H1 (cell line): Measurements from ENCODE around the gene TMPRSS9. TPM values are rescaled to one million over a fixed set of nuclear protein-coding genes. Genes with fewer than 3 reads are reported as not detected.
A peak's percentile ranks its signal among the peaks of the same experiment; 100 is the strongest.

ENCODE experiments used
- CTCF ChIA-PET: fragments of 300-600 bp; sonication (Branson Sonifier 250); formaldehyde crosslinking; loops from one replicate; lab custom pipeline; 2021; ENCODE audit not compliant: partially characterized antibody; lab: Charles Lee
- POLR2A ChIA-PET: fragments of 300-600 bp; sonication (Branson Sonifier 250); formaldehyde crosslinking; loops from one replicate; lab custom pipeline; 2021; ENCODE audit warnings: inconsistent platforms; ENCODE audit not compliant: partially characterized antibody; lab: Charles Lee
- DNase-seq, 2 experiments: peaks; one replicate each; pipeline versions ENCODE4 v3.0.0 to v3.0.0-alpha.2; 2010 to 2022; ENCODE audit warnings: low spot score in 2 of 2, low read depth in 1 of 2, mixed read lengths in 1 of 2
- FAIRE-seq: peaks from 2 replicates; lab custom pipeline; 2011; peaks lifted over from hg19 to GRCh38; lab: Jason Lieb, UNC
- H2AFZ ChIP-seq: 2 replicates; pipeline ENCODE4 v1.8.1; 2012; ENCODE audit warnings: low read length, inconsistent platforms
- H2AK5ac ChIP-seq: 2 replicates; pipeline ENCODE4 v1.6.1; 2013; ENCODE audit warnings: low read depth, low read length
- H2BK120ac ChIP-seq: replicated peaks from 2 replicates; pipeline ENCODE3; 2013; ENCODE audit warnings: low read depth, low read length, inconsistent platforms
- H2BK12ac ChIP-seq: 2 replicates; pipeline ENCODE4 v1.6.1; 2013; ENCODE audit warnings: low read depth, low read length
- H2BK15ac ChIP-seq: 2 replicates; pipeline ENCODE4 v1.6.1; 2013; ENCODE audit warnings: low read length
- H2BK20ac ChIP-seq: 2 replicates; pipeline ENCODE4 v1.6.1; 2013; ENCODE audit warnings: low read length
- H2BK5ac ChIP-seq: 2 replicates; pipeline ENCODE4 v1.6.1; 2013; ENCODE audit warnings: low read depth, low read length
- H3K14ac ChIP-seq: 2 replicates; pipeline ENCODE4 v1.6.1; 2013; ENCODE audit warnings: inconsistent platforms; ENCODE audit not compliant: insufficient read length
- H3K18ac ChIP-seq: 2 replicates; pipeline ENCODE4 v1.6.1; 2013; ENCODE audit warnings: low read length; ENCODE audit errors: extremely low read depth
- H3K23ac ChIP-seq: 2 replicates; pipeline ENCODE4 v1.6.1; 2013; ENCODE audit warnings: inconsistent platforms; ENCODE audit not compliant: insufficient read length
- H3K23me2 ChIP-seq: 2 replicates; pipeline ENCODE4 v1.6.1; 2013; ENCODE audit warnings: low read depth, low read length
- H3K27ac ChIP-seq: 2 replicates; pipeline ENCODE4 v1.6.1; 2011; ENCODE audit warnings: low read depth, low read length, inconsistent platforms
- H3K27me3 ChIP-seq, 4 experiments: replicated peaks in 1 of 4; 1 replicate in 1 of 4; 2 replicates in 3 of 4; pipeline versions ENCODE4 v1.6.1 to v1.8.1; 2011 to 2013; ENCODE audit warnings: low read length in 3 of 4, mild to moderate bottlenecking in 3 of 4, inconsistent platforms in 2 of 4, mixed read lengths in 2 of 4, moderate library complexity in 1 of 4; ENCODE audit not compliant: control insufficient read depth in 3 of 4, insufficient read depth in 3 of 4; ENCODE audit errors: extremely low read depth in 1 of 4
- H3K36me3 ChIP-seq, 4 experiments: 2 replicates each; pipeline versions ENCODE4 v1.6.1 to v1.8.1; 2011 to 2013; ENCODE audit warnings: mild to moderate bottlenecking in 4 of 4, low read length in 3 of 4, moderate library complexity in 2 of 4, control low read depth in 1 of 4, inconsistent platforms in 1 of 4; ENCODE audit not compliant: insufficient read depth in 4 of 4, control insufficient read depth in 2 of 4
- H3K4ac ChIP-seq: replicated peaks from 2 replicates; pipeline ENCODE3; 2013; ENCODE audit warnings: low read length, low read depth, mixed read lengths, inconsistent platforms; ENCODE audit not compliant: insufficient read length
- H3K4me1 ChIP-seq, 4 experiments: replicated peaks in 1 of 4; 1 replicate in 1 of 4; 2 replicates in 3 of 4; pipeline versions ENCODE4 v1.6.1 to v1.8.1; 2011 to 2013; ENCODE audit warnings: low read length in 3 of 4, inconsistent platforms in 2 of 4, mixed read lengths in 1 of 4; ENCODE audit not compliant: insufficient read depth in 4 of 4, control insufficient read depth in 3 of 4
- H3K4me2 ChIP-seq, 2 experiments: 2 replicates each; pipeline versions ENCODE4 v1.6.1 to v1.8.1; 2011 to 2013; ENCODE audit warnings: low read depth in 2 of 2, low read length in 2 of 2, control low read depth in 1 of 2, inconsistent platforms in 1 of 2, mild to moderate bottlenecking in 1 of 2; ENCODE audit not compliant: insufficient read depth in 1 of 2
- H3K4me3 ChIP-seq, 4 experiments: fragments of 200-600, 300-600 bp in 1 of 4; sonication (generic), shearing (Covaris generic), sonication (Bioruptor Twin) in 1 of 4; 2 replicates each; pipeline versions ENCODE4 v1.5.1 to v1.8.1; 2011 to 2016; ENCODE audit warnings: low read length in 4 of 4, low read depth in 3 of 4, control low read depth in 2 of 4, inconsistent platforms in 2 of 4, mild to moderate bottlenecking in 2 of 4, mixed read lengths in 1 of 4, moderate library complexity in 1 of 4; ENCODE audit not compliant: insufficient read depth in 2 of 4; ENCODE audit errors: extremely low read depth in 1 of 4
- H3K56ac ChIP-seq: replicated peaks from 2 replicates; pipeline ENCODE3; 2013; ENCODE audit warnings: low read depth, mild to moderate bottlenecking, mixed read lengths, low read length, inconsistent platforms; ENCODE audit not compliant: insufficient read length
- H3K79me1 ChIP-seq: 2 replicates; pipeline ENCODE4 v1.6.1; 2013; ENCODE audit warnings: low read depth, low read length, control low read depth
- H3K79me2 ChIP-seq, 2 experiments: 2 replicates each; pipeline versions ENCODE4 v1.6.1 to v1.8.1; 2012 to 2013; ENCODE audit warnings: low read length in 2 of 2, mild to moderate bottlenecking in 2 of 2, inconsistent platforms in 1 of 2; ENCODE audit not compliant: insufficient read depth in 2 of 2, control insufficient read depth in 1 of 2
- H3K9ac ChIP-seq, 4 experiments: replicated peaks in 1 of 4; 1 replicate in 1 of 4; 2 replicates in 3 of 4; pipeline versions ENCODE4 v1.6.1 to v1.8.1; 2011 to 2013; ENCODE audit warnings: low read depth in 3 of 4, low read length in 3 of 4, control low read depth in 2 of 4, mild to moderate bottlenecking in 2 of 4, moderate library complexity in 2 of 4, inconsistent platforms in 1 of 4; ENCODE audit errors: extremely low read depth in 1 of 4
- H3K9me3 ChIP-seq, 2 experiments: 2 replicates each; pipeline versions ENCODE4 v1.6.1 to v1.8.1; 2012 to 2013; ENCODE audit warnings: mild to moderate bottlenecking in 2 of 2, moderate library complexity in 2 of 2, control low read depth in 1 of 2, inconsistent platforms in 1 of 2, low read depth in 1 of 2, low read length in 1 of 2, mixed read lengths in 1 of 2; ENCODE audit not compliant: insufficient read depth in 2 of 2
- H4K20me1 ChIP-seq, 2 experiments: replicated peaks in 1 of 2; 2 replicates each; pipeline versions ENCODE3 to v1.8.1; 2011 to 2013; ENCODE audit warnings: inconsistent platforms in 2 of 2, low read length in 2 of 2, mild to moderate bottlenecking in 1 of 2; ENCODE audit not compliant: insufficient read depth in 2 of 2, control insufficient read depth in 1 of 2
- H4K5ac ChIP-seq: 2 replicates; pipeline ENCODE4 v1.6.1; 2013; ENCODE audit warnings: low read length, low read depth, mixed read lengths, inconsistent platforms; ENCODE audit not compliant: insufficient read length
- H4K8ac ChIP-seq: 2 replicates; pipeline ENCODE4 v1.8.0; 2013; ENCODE audit warnings: mild to moderate bottlenecking, moderate library complexity, low read length, inconsistent platforms; ENCODE audit not compliant: insufficient read depth; ENCODE audit errors: extremely low read depth
- H4K91ac ChIP-seq: replicated peaks from 2 replicates; pipeline ENCODE3; 2013; ENCODE audit warnings: low read length, mixed read lengths, inconsistent platforms; ENCODE audit not compliant: insufficient read length
- ATF3 ChIP-seq: IDR thresholded peaks from 2 replicates; pipeline ENCODE4 v1.6.1; 2011; ENCODE audit warnings: low read depth, mild to moderate bottlenecking, low read length; ENCODE audit not compliant: insufficient read depth
- BACH1 ChIP-seq: IDR thresholded peaks from 2 replicates; pipeline ENCODE4 v1.6.1; 2012; ENCODE audit warnings: low read length, improper control_type of control experiment
- CHD1 ChIP-seq: IDR thresholded peaks from 2 replicates; pipeline ENCODE4 v1.6.1; 2012; ENCODE audit warnings: low read depth, low read length, improper control_type of control experiment
- E2F6 ChIP-seq: IDR thresholded peaks from 2 replicates; pipeline ENCODE4 v1.6.1; 2012; ENCODE audit warnings: inconsistent platforms
- HDAC6 ChIP-seq: IDR thresholded peaks from one replicate; pipeline ENCODE4 v1.7.1; 2012; ENCODE audit warnings: low read depth, mild to moderate bottlenecking, inconsistent platforms, low read length, moderate library complexity
- POLR2AphosphoS5 ChIP-seq: IDR thresholded peaks from 2 replicates; pipeline ENCODE4 v1.6.1; 2011; ENCODE audit warnings: low read depth, low read length
- SAP30 ChIP-seq: fragments of 300-600 bp; sonication (generic); IDR thresholded peaks from 2 replicates; pipeline ENCODE4 v1.7.1; 2012; ENCODE audit warnings: low read length, moderate library complexity, mild to moderate bottlenecking, inconsistent platforms; ENCODE audit not compliant: insufficient read depth, insufficient replicate concordance
- SIN3A ChIP-seq, 2 experiments: IDR thresholded peaks in 1 of 2; conservative IDR thresholded peaks in 1 of 2; 2 replicates each; pipeline ENCODE4 v1.6.1; 2011 to 2012; ENCODE audit warnings: low read length in 2 of 2, improper control_type of control experiment in 1 of 2, low read depth in 1 of 2, mild to moderate bottlenecking in 1 of 2
- SP2 ChIP-seq: IDR thresholded peaks from 2 replicates; pipeline ENCODE4 v1.6.1; 2012; ENCODE audit warnings: mild to moderate bottlenecking, low read length, inconsistent platforms
- SP4 ChIP-seq: IDR thresholded peaks from 2 replicates; pipeline ENCODE4 v1.6.1; 2012; ENCODE audit warnings: low read length, inconsistent platforms
- TAF7 ChIP-seq: optimal IDR thresholded peaks from 2 replicates; pipeline ENCODE3; 2011; ENCODE audit warnings: low read depth, mild to moderate bottlenecking, inconsistent platforms, low read length, moderate library complexity, borderline replicate concordance
- TCF12 ChIP-seq: IDR thresholded peaks from 2 replicates; pipeline ENCODE4 v1.6.1; 2011; ENCODE audit warnings: low read depth, mild to moderate bottlenecking, low read length
- WGBS, 2 experiments: shearing (Covaris generic) in 1 of 2; methylation state at CpG; one replicate each; pipeline versions ENCODE4 v1.1.6 to v1.1.7; 2013 to 2015; ENCODE audit warnings: low lambda C conversion rate in 2 of 2, mixed read lengths in 2 of 2, inconsistent platforms in 1 of 2, low coverage in 1 of 2, missing lambda C conversion rate in 1 of 2; ENCODE audit not compliant: insufficient replicate concordance in 2 of 2, insufficient coverage in 1 of 2, insufficient read length in 1 of 2; ENCODE audit errors: extremely low coverage in 1 of 2, missing lambda C conversion rate in 1 of 2; 5-methylcytosine and 5-hydroxymethylcytosine counted together
- polyA plus RNA-seq, 7 experiments: library from polyadenylated mRNA; depleted of rRNA in 3 of 7; stranded (reverse) in 5 of 7; unstranded in 2 of 7; fragments of >200 nt in 5 of 7; fragments of 200-250 nt in 2 of 7; gene quantifications; 1 replicate in 5 of 7; 2 replicates in 1 of 7; 4 replicates in 1 of 7; pipeline versions ENCODE4 v1.2.1 to v1.2.3, GENCODE V29; 2011 to 2013; ENCODE audit warnings: missing spikeins in 2 of 7, mixed read lengths in 2 of 7
- total RNA-seq: library from RNA; stranded (reverse); fragmentation: NEBNext Ultra II Directional; extraction: Animal tissue kit (Norgen Biotek cat#: 25700); gene quantifications from 2 replicates; pipeline ENCODE4 v1.2.1, GENCODE V29; 2021

Gene TMPRSS9
- total and polyA plus RNA-seq, 2 of the 8 experiments (the other 6 are each of a cell fraction or from before 2014, with no cell fraction given) = 0.15 to 0.19 TPM

- Histone ChIP-seq H2BK15ac (no peak overlapping the region), H4K5ac (no peak overlapping the region), H2BK20ac (no peak overlapping the region), H3K9me3 (no peaks in the 10 kb centered on the region), H3K4me1 (peaks cover 0 to 33% (median 15%) of the 10 kb centered on the region in 4 experiments; a peak in 6 of 7 replicates), H3K79me1 (peaks cover 25% of the 10 kb centered on the region), H3K27me3 (no peaks in the 10 kb centered on the region), H3K14ac (no peak overlapping the region), H3K36me3 (peaks cover 0 to 5% (median 4%) of the 10 kb centered on the region in 4 experiments; a peak in 5 of 8 replicates), H3K4me3 (peak overlapping the region; percentile 85 to 98 (median 91)), H2BK12ac (no peak overlapping the region; the same call in 1 of the 2 replicates), H2BK120ac (no peak overlapping the region), H4K91ac (no peak overlapping the region), H2BK5ac (0 out of 2 replicates have a peak overlapping the region, but pooled peaks have one; percentile 52), H3K23ac (no peak overlapping the region), H3K27ac (no peak overlapping the region), H2AFZ (no peak overlapping the region), H3K79me2 (peaks cover 5 to 63% of the 10 kb centered on the region in 2 experiments; a peak in 3 of 4 replicates), H3K4me2 (peak overlapping the region; percentile 86 to 95), H3K9ac (peak overlapping the region in 3 of 4 experiments; percentile 6 to 74 (median 72); a peak in 2 of 7 replicates), H2AK5ac (peak overlapping the region; percentile 65; the same call in 1 of the 2 replicates), H3K23me2 (peaks cover 11% of the 10 kb centered on the region; the same call in 1 of the 2 replicates), H3K4ac (no peak overlapping the region), H4K20me1 (peaks cover 1 to 21% of the 10 kb centered on the region in 2 experiments), H4K8ac (no peak overlapping the region), H3K56ac (no peak overlapping the region), H3K18ac (0 out of 2 replicates have a peak overlapping the region, but pooled peaks have one; percentile 83)
- WGBS, 2 experiments = 79% methylated on average over 13 of the region's 13 CpGs; no CpG with 5 or more reads in 1 of the 2 experiments
- ChIA-PET POLR2A (interaction anchor here (0.7 to 1.3 kb wide), 7 partner anchors 8 to 96 kb away, joined by 3 to 9 read pairs (median 3); no protein-coding TSS in a partner anchor), CTCF (interaction anchor here (0.6 to 6.3 kb wide), 6 partner anchors 14 to 747 kb away, joined by 3 to 27 read pairs (median 3); no protein-coding TSS in a partner anchor)
- DNase-seq (no peak), FAIRE-seq (no peak)
- TF ChIP-seq SAP30 (no peak), SP2 (no peak), ATF3 (no peak), POLR2AphosphoS5 (no peak), BACH1 (no peak), TCF12 (no peak), SIN3A (conservative IDR thresholded peaks at IDR 0.05 in 1 of 2, IDR thresholded peaks at IDR 0.05 in 1 of 2; ENCODE audit: low read depth in 1 of 2, low read length in 2 of 2) (no peak), HDAC6 (no peak), TAF7 (no peak), SP4 (no peak), E2F6 (no peak), CHD1 (no peak)
Observed at GRCh38 chr19:2329501-2329916, 30.6 kb upstream of the TMPRSS9 start.
